HG03280 (cell line): Measurements from ENCODE around the gene DOK1.
A peak's percentile ranks its signal among the peaks of the same experiment; 100 is the strongest.
"Not testable (repeated sequence)": the region's sequence is repeated elsewhere in the genome, so short reads cannot be mapped to it uniquely, and the experiment has no call there.

Experiments used
- ATAC-seq: cut with Tn5 transposase; IDR thresholded peaks from one replicate; pipeline ENCODE4 v1.9.1; 2021; ENCODE audit warnings: mild to moderate bottlenecking, moderate library complexity; ENCODE audit not compliant: unreplicated experiment

DOK1 gene

GRCh38 chr2:74548285-74548899, 6.1 kb upstream of the DOK1 start:
- ATAC-seq, result no peak

GRCh38 chr2:74548900-74549826, 5.4 kb upstream of the DOK1 start:
- ATAC-seq, result no peak

- ATAC-seq, result no peak
These were observed 4.3 kb upstream of the DOK1 start for GRCh38 chr2:74550231-74550630.

DNA sequence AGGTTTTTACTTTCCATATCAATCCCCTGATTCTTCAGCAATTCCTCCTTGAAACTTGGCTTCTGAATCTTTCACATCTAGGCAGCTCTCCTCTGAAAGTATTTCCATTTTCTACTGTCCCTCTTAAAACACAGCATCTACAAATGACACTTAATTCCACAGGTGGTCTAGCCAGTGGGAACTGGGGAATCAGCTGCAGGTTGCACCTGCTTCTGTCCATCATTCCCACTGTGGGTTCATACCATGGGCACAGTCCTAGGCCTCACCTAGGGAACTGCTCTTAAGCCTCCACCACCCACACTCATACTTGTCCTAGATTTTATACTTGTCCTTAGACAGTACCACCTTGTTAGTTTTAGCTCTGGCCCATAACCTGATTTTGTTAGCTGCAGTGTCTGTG, 3.0 kb upstream of the DOK1 start:
- ATAC-seq, result no peak

GRCh38 chr2:74551942-74552913, 2.3 kb upstream of the DOK1 start:
- ATAC-seq, result no peak

DNA sequence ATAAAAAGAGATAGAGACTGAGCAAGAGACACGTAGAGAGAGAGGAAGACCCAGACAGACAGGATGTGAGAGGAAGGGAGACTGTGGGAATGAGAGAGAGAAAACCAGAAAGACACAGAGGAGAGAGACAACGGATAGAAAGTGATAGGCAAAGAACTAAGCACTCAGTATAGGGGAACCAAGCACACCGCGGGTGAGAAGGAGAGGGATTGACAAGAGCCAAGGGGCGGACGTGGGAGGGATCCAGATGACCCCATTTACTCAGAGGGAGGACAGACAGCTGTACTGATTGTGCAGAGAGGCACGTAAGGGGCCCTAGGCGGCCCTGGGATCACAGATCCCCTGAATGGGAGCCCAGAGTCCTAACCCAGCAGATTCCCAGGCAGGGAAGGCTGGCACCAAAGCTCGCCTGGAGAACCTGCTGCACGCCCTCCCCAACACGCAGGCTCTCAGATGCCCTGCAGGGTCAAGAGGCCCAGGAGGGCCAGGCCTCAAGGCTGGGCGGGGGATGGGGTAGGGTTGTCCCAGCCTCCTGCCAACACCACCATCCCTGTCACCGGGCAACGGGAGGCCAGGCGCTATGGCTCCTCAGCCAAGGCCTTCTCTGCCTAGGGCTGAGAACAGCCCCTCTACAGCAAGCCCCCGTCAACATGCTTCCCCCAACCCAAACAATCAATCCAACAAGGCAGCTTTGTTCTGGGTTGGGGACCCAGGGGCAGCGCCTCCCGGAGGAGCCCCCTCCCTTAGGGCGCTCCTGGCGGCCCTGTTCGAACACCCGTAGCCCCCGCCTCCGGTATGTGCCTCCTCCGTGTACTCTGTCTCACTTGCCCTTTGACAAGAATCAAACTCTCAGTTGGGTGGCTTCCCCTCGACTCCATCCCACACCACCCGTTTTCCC, 1.4 kb upstream of the DOK1 start:
- ATAC-seq, result no peak

DNA sequence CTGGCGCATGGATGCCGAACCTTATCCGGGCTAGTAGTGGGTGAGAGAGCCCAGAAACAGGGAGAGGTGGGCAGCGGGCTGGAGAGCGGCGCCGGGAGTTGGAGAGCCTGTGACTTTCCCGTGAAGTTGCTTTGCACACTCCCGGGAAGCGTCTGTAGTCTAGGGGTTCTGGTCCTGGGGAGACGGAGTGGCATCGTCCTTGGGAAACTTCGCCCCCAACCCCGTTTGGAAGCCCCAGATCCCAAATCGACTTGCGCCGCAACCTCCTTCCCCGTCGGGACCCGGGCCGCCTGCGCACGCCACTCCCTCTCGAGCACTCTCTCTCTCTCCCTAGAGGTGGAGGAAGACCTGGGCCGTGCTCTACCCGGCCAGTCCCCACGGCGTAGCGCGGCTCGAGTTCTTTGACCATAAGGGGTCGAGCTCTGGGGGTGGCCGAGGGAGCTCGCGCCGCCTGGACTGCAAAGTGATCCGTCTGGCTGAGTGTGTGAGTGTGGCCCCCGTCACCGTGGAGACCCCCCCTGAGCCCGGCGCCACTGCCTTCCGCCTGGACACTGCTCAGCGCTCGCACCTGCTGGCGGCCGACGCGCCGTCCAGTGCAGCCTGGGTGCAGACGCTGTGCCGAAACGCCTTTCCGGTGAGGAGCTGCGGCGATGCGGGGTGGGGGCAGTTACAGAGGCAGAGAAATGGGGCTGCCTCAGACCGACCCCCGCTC, 456 bp downstream of the DOK1 start:
- ATAC-seq, result peak; percentile 43

GRCh38 chr2:74555610-74556103, 1.1 kb downstream of the DOK1 start:
- ATAC-seq, result no peak

DNA sequence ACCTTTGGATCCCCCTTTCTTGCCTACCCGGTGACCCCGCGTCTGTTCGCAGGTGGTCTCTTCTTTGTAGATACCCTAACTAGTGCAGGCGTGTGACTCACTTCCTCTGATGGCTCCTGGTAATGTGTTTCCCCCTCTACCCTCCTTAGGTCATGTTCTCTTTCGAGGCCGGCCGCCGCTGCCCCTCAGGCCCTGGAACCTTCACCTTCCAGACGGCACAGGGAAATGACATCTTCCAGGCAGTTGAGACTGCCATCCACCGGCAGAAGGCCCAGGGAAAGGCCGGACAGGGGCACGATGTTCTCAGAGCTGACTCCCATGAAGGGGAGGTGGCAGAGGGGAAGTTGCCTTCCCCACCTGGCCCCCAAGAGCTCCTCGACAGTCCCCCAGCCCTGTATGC, 1.6 kb downstream of the DOK1 start:
- ATAC-seq, result no peak

- ATAC-seq, result no peak
These were observed 2.4 kb downstream of the DOK1 start for GRCh38 chr2:74556831-74557370.

DNA sequence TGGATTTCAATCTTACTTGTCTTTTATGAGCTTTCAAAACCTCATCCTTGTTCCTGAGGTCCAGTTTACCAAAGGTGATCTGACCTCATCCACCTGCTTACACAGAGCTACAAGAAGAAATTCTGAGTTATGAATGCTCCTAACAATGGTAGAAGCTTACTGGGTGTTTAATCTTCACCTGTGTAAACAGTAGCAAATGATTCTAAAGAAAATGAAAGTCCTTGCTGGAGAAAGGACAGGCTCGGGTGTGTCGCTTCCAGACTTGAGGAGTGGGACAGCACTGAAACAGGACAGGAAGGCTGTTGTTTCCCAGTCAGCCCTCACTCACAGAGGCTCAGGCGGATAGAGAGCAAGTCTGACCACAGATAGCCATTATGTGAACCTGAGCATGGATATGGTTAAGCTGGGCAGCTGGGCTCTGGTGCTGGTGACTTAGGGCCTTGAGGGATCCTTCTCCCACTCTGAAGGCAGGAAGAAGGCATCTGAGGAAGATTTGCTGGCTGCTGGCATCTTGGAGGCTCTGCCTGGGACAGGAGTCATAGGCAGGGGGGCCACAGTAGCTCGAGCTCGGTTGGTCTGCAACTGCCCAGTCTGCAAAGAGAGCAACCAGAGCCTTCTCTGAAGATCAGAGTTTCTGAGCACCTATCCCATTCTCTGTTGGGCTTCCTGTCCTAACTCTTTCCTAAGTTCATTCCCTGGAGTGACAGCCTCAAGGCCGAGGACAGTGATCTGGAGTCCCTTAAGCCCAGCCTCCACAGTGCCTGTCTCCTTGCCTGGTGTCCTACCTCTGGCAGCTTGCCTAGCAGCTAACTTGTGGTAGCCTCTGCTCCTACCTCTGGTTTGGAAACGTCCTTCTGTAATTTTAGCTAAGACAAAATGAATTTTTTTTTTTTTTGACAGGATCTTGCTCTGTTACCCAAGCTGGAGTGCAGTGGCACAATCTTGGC, 4.0 kb downstream of the DOK1 start:
- no peak for ATAC-seq

GRCh38 chr2:74559912-74560311, 5.4 kb downstream of the DOK1 start:
- no peak for ATAC-seq

GRCh38 chr2:74560591-74560990, 6.1 kb downstream of the DOK1 start:
- no peak for ATAC-seq

- not testable (repeated sequence) for ATAC-seq
These were observed 6.5 kb downstream of the DOK1 start for GRCh38 chr2:74561022-74561421.

DNA sequence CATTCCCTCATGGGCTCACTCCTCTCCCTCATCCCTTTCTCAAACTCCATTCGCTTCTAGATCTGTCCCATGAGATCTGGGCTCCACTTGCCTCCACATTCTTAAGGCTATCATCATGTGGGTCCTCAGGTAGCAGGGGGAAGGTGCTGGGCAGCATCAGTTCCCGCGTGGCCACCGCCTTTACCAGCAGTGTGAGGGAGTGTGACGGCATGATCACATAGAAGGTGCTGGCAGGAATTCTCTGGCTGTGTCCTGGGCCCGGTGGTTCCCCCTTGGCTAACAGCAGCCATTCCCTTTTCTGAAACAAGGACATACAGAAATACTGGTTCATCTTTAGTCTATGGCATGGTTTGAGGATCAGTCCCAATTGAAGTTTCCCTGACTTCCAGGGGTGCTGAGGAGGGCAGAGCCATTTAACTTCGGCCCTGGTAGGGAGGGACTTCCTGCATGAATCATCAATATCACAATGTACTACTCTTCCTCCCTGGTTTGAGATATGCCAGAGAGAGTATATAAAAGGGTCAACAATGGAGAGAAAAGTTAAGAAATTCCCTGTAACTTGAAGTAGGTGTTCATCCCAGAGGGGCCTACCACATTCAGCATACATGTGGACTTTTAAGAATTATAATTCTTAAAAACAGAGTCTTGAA, 7.7 kb downstream of the DOK1 start:
- ATAC-seq, result no peak

- no peak for ATAC-seq
These were observed 9.7 kb downstream of the DOK1 start for GRCh38 chr2:74564222-74564621.

DNA sequence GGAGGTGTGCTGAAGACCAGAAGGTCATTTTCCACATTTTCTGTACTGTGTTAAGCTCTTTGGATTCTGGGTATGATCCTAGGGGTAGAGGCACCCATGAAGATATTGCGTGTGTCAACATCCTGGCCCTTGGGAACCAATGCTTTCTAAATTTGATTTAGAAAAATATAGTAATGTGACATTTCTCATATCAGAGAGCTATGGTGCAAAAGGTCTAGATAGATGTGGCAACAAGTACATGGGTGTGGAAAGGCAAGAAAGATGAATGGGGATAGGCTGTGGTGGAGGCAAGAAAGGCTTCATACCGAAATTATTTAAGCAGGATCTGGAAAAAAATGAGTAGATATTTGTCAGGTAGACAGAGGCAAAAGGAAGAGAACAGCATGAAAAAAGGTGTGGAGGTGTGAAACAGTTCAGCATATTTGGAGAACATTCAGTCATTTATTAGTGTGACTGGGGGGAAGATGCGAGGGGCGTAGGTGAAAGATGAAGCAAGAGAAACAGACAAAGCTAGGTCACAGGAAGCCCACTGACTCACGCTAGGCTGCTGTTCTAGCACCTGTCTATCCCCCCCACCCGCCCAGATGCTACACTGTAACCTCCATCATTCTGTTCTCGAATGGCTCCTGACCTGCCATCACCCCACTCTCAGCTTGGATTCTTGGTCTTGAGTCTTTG, 11.7 kb downstream of the DOK1 start:
- ATAC-seq, result no peak
